Mesothelial cell of epicardium (in vitro differentiated cells): ENCODE measurements around the gene ELMO1. TPM values are rescaled to one million over a fixed set of nuclear protein-coding genes. Genes with fewer than 3 reads are reported as not detected.

Source experiments
- DNase-seq, 2 experiments: peaks; one replicate each; pipeline ENCODE4 v3.0.0; 2021; ENCODE audit warnings: low spot score in 2 of 2; ENCODE audit not compliant: unreplicated experiment in 2 of 2
- H3K27ac Mint-ChIP-seq: 2 replicates; pipeline ENCODE4 v1.8.0; 2021; ENCODE audit warnings: mixed read lengths
- H3K27me3 Mint-ChIP-seq: 2 replicates; pipeline ENCODE4 v1.8.0; 2021; ENCODE audit warnings: low read depth, mixed read lengths
- H3K36me3 Mint-ChIP-seq: 2 replicates; pipeline ENCODE4 v1.8.0; 2021; ENCODE audit warnings: mixed read lengths
- H3K4me1 Mint-ChIP-seq: 2 replicates; pipeline ENCODE4 v1.8.0; 2021; ENCODE audit warnings: mixed read lengths
- H3K4me3 Mint-ChIP-seq: 2 replicates; pipeline ENCODE4 v1.8.0; 2021; ENCODE audit warnings: mild to moderate bottlenecking, moderate library complexity, mixed read lengths
- H3K9me3 Mint-ChIP-seq: 2 replicates; pipeline ENCODE4 v1.8.0; 2021; ENCODE audit warnings: mixed read lengths
- CTCF ChIP-seq: fragments of 200-600 bp; sonication (generic); IDR thresholded peaks from one replicate; pipeline ENCODE4 v1.5.0; 2021; ENCODE audit warnings: antibody characterized with exemption; ENCODE audit not compliant: unreplicated experiment
- total RNA-seq: library from RNA; stranded (reverse); gene quantifications from 3 replicates; pipeline ENCODE4 v1.2.1, GENCODE V29; 2021

Gene ELMO1
- total RNA-seq, 1 donor from 2014 or later: 9.6 TPM

GRCh38 chr7:37231613-37232012 lies 217.1 kb downstream of the ELMO1 start:
- no peak overlapping the region for H3K4me3 Mint-ChIP-seq
- no peak for DNase-seq
- no peak for TF ChIP-seq CTCF
- no peaks in the 10 kb centered on the region for H3K36me3 Mint-ChIP-seq
- H3K9me3 Mint-ChIP-seq: no peaks in the 10 kb centered on the region
- no peak overlapping the region for H3K27ac Mint-ChIP-seq
- H3K27me3 Mint-ChIP-seq: peaks cover 11% of the 10 kb centered on the region
- peaks cover 9% of the 10 kb centered on the region for H3K4me1 Mint-ChIP-seq

- no peaks in the 10 kb centered on the region for H3K9me3 Mint-ChIP-seq
- peaks cover 11% of the 10 kb centered on the region for H3K27me3 Mint-ChIP-seq
- DNase-seq: no peak
- no peak overlapping the region for H3K4me3 Mint-ChIP-seq
- TF ChIP-seq CTCF: no peak
- H3K27ac Mint-ChIP-seq: no peak overlapping the region
- H3K4me1 Mint-ChIP-seq: peaks cover 9% of the 10 kb centered on the region
- H3K36me3 Mint-ChIP-seq: no peaks in the 10 kb centered on the region
Observed at GRCh38 chr7:37230221-37230620, 218.4 kb downstream of the ELMO1 start.

- no peak for DNase-seq
- Mint-ChIP-seq H3K4me3 (no peak overlapping the region), H3K36me3 (no peaks in the 10 kb centered on the region), H3K27me3 (peaks cover 11% of the 10 kb centered on the region), H3K4me1 (peaks cover 6% of the 10 kb centered on the region), H3K9me3 (no peaks in the 10 kb centered on the region), H3K27ac (no peak overlapping the region)
- no peak for TF ChIP-seq CTCF
Observed at GRCh38 chr7:37229381-37229780, 219.3 kb downstream of the ELMO1 start.

- Mint-ChIP-seq H3K27ac (no peak overlapping the region), H3K36me3 (no peaks in the 10 kb centered on the region), H3K4me3 (no peak overlapping the region), H3K4me1 (peaks cover 6% of the 10 kb centered on the region), H3K27me3 (peaks cover 5% of the 10 kb centered on the region), H3K9me3 (no peaks in the 10 kb centered on the region)
- TF ChIP-seq CTCF: no peak
- no peak for DNase-seq
Observed at GRCh38 chr7:37225285-37225969, 223.2 kb downstream of the ELMO1 start.

GRCh38 chr7:37224746-37225145 lies 223.9 kb downstream of the ELMO1 start:
- peaks cover 6% of the 10 kb centered on the region for H3K4me1 Mint-ChIP-seq

More at GRCh38 chr7:37224746-37225145, 223.9 kb downstream of the ELMO1 start:
- peaks cover 1% of the 10 kb centered on the region for H3K27me3 Mint-ChIP-seq
- no peak for DNase-seq
- no peak for TF ChIP-seq CTCF
- no peaks in the 10 kb centered on the region for H3K36me3 Mint-ChIP-seq
- no peaks in the 10 kb centered on the region for H3K9me3 Mint-ChIP-seq
- H3K4me3 Mint-ChIP-seq: no peak overlapping the region
- H3K27ac Mint-ChIP-seq: no peak overlapping the region
